HG03196 (cell line): Measurements from ENCODE around the gene DLG2.

Source experiments
- ATAC-seq: cut with Tn5 transposase; IDR thresholded peaks from one replicate; pipeline ENCODE4 v1.9.1; 2021; ENCODE audit not compliant: unreplicated experiment

DLG2 gene

GRCh38 chr11:83835423-83835822, 1791.7 kb downstream of the DLG2 start:
- ATAC-seq = peak; percentile 89

DNA sequence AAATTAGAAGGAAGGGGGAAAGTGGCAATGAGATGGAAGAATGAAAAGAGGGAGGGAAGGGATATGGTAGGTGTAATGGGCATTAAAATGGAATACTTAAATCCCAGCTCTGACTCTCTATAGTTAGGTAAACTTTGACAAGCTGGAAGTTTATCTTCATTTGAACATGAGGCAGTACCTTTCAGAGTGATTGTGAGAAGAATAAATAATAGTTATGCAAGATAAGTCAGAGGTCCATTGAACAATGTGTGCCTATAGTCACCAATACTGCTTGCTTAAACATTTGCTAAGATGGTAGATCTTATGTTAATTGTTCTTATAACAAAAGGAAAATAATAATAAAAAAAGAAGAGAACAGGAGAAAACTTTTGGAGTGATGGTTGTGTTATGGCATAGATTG, 1795.2 kb downstream of the DLG2 start:
- ATAC-seq = no peak

GRCh38 chr11:83827940-83828554, 1799.1 kb downstream of the DLG2 start:
- ATAC-seq = no peak

- ATAC-seq = no peak
Measured at GRCh38 chr11:83827520-83827919, 1799.6 kb downstream of the DLG2 start.

- ATAC-seq = no peak
Measured at GRCh38 chr11:83826078-83826477, 1801.1 kb downstream of the DLG2 start.

DNA sequence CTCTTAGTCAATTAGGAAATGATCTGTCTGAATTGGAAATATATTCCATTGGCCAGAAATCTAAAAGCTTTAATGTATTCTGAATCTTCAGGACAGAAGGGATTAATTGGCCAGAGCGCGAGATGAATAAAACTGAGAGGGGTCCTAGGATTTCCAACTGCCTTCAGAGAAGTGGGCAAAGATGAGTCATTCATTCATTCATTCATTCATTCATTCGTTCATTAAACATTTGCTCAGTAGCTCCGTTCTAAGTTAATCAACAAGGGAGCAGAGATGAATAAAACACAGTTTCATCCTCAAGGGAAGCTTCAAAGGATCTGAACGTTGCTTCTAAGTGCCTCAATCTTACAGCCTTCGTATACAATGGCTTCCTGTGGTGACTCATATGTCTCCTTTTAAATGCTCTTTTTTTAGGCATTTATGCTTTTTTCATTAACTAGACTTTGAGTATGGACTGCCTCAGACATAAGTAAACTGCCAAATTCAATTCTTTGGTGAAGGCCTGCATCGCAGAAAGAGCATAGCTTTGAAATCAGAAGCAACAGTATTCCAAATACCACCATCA, 1803.6 kb downstream of the DLG2 start:
- no peak for ATAC-seq

GRCh38 chr11:83819931-83820549, 1807.1 kb downstream of the DLG2 start:
- no peak for ATAC-seq

DNA sequence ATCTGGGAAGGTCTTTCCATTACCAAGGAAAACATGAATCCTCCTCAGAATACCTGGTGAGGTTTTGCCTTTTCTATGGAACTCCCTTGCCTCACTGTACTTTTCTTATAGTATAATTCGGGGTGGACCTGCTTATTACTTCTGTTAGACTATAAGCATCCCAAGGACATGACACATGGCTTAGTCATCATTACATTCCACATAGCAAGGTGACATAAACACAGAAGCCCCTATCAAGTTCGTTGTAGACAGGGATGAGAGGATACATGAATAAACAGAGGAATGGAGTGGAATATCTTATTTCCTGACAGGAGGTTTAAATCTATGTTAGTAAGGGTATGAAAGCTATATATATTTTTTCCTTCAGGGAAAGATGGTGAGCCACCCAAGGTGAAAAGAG, 1808.8 kb downstream of the DLG2 start:
- ATAC-seq = no peak

- no peak for ATAC-seq
Measured at GRCh38 chr11:83816572-83817187, 1810.5 kb downstream of the DLG2 start.

GRCh38 chr11:83815736-83816135, 1811.4 kb downstream of the DLG2 start:
- no peak for ATAC-seq

GRCh38 chr11:83813296-83813695, 1813.8 kb downstream of the DLG2 start:
- no peak for ATAC-seq

- no peak for ATAC-seq
Measured at GRCh38 chr11:83809274-83809673, 1817.9 kb downstream of the DLG2 start.

GRCh38 chr11:83801799-83802198, 1825.3 kb downstream of the DLG2 start:
- ATAC-seq = no peak

GRCh38 chr11:83793310-83793709, 1833.8 kb downstream of the DLG2 start:
- ATAC-seq = no peak

- no peak for ATAC-seq
Measured at GRCh38 chr11:83791557-83791956, 1835.6 kb downstream of the DLG2 start.

- no peak for ATAC-seq
Measured at GRCh38 chr11:83785942-83786341, 1841.2 kb downstream of the DLG2 start.

DNA sequence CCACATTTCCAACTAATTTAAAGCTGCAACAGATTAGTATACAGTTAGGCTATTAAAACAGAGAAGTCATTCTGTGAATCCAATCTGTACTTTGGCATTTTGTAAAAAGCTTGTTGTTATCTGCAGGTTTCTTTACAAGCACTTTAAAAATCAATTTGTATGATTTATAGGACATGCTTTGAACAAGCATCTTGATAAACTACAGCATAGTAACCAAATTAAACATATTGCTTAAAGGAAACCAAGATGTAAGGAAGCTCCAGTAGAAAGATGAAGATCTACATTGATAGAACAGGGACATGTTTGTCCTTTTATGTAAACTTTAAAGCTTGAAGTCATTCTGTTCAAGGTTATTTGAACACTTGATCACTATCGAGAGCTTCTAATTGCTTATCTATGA, 1842.7 kb downstream of the DLG2 start:
- no peak for ATAC-seq

- no peak for ATAC-seq
Measured at GRCh38 chr11:83782329-83782728, 1844.8 kb downstream of the DLG2 start.

- no peak for ATAC-seq
Measured at GRCh38 chr11:83779876-83780275, 1847.3 kb downstream of the DLG2 start.

DNA sequence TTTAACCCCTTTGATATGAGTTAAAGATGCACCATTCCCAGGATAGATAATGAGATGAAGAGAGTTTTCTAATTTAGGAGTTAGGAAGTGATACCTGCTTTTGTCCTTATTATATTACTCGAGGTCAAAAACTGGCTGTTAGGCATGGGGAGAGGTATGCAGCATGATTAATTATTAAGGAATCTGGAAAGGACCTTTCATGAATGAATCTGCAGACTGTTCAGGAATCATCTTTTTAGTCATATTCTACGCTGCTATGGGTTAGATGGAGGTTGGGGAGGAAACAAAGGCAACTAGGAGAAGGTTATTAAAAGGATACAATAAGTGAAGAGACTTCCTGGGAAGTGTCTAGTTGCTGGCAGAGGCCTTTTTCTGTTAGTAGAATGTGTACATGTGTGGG, 1848.5 kb downstream of the DLG2 start:
- ATAC-seq = no peak

DNA sequence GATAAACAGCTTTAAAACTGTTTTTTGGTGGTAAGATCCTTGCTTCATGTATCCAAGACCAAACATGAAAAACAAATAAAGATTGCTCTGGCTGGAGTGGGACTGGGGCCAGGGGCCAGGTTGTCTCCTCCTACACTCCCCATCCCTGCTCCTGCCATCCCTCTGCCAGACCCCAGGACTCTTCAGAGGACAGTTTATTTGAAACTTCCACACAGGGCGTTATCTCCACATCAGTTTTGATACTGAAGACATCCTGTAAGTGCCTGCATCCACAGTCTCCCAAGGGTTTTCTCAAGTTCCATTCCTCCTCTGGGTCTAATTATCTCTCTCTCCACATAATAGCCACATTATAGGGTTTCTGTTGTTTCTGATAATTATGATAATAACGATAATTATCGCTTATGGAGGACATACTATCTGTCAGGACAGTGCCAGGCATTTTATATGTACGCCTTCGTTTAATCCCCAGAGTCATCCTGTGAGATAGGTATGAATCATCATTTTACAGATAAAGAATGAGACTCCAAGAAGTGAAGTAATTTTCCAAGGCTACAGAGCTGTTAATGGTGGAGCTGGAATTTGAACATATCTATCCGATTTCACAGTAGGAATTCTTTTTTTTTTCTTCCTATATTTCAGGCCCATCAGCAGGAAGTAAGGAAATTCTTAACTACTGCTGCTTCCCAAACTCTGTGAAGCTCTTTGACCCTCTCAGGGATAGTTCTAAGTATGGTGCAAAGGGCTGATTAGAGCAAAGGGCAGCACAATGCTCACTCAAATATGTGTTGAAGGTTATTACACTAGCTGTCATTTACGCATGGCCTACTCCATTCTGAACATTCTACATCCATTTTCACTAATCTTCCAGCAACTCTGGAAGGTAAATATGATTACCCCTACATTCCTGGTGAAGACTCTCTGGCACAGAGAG, 1852.9 kb downstream of the DLG2 start:
- no peak for ATAC-seq
